Peyer's patch (tissue), 4 donors: ENCODE results near the gene JADE3. TPM values are rescaled to one million over a fixed set of nuclear protein-coding genes. Genes with fewer than 3 reads are reported as not detected.
A peak's percentile ranks its signal among the peaks of the same experiment; 100 is the strongest.
"Not testable (repeated sequence)": the region's sequence is repeated elsewhere in the genome, so short reads cannot be mapped to it uniquely, and the experiment has no call there.

Source experiments
- DNase-seq, 3 donors: peaks; one replicate each; pipeline ENCODE4 v3.0.0-alpha.2; 2017 to 2019
- H3K27ac ChIP-seq, 4 donors: fragments of 200-600 bp; sonication (generic); one replicate each; pipeline ENCODE4 v1.5.1; 2016 to 2019
- H3K27me3 ChIP-seq, 2 donors: fragments of 200-600 bp; sonication (generic); one replicate each; pipeline ENCODE4 v1.5.1; 2019
- H3K36me3 ChIP-seq, 3 donors: fragments of 200-600 bp; sonication (generic); one replicate each; pipeline ENCODE4 v1.5.1; 2016 to 2019
- H3K4me1 ChIP-seq, 4 donors: fragments of 200-600 bp; sonication (generic); one replicate each; pipeline ENCODE4 v1.5.1; 2016 to 2019
- H3K4me3 ChIP-seq, 4 donors: fragments of 200-600 bp; sonication (generic); 1 replicate in 3 of 4; 2 replicates in 1 of 4; pipeline ENCODE4 v1.5.1; 2016 to 2019; ENCODE audit warnings: mild to moderate bottlenecking in 1 of 4
- H3K9me3 ChIP-seq, 4 donors: fragments of 200-600 bp; sonication (generic); one replicate each; pipeline ENCODE4 v1.5.1; 2016 to 2019; ENCODE audit warnings: mild to moderate bottlenecking in 1 of 4
- POLR2A ChIP-seq, 2 donors: fragments of 450-650 bp; IDR thresholded peaks; one replicate each; pipeline ENCODE4 v1.5.1; 2017; ENCODE audit warnings: antibody characterized with exemption in 2 of 2, mild to moderate bottlenecking in 2 of 2, moderate library complexity in 2 of 2
- total RNA-seq, 4 donors: library from RNA; depleted of rRNA; stranded (reverse); fragments of >200 nt; gene quantifications; one replicate each; pipeline ENCODE4 v1.1.0, GENCODE V29; 2016
- TF ChIP-seq, protein P1 (sequence below), 6 experiments: fragments of 450-650 bp in 4 of 6; fragments of 200-600 bp in 2 of 6; sonication (generic) in 1 of 6; IDR thresholded peaks; one replicate each; pipeline ENCODE4 v1.5.1; 2017 to 2019; ENCODE audit warnings: antibody characterized with exemption in 6 of 6, mild to moderate bottlenecking in 3 of 6, moderate library complexity in 1 of 6

JADE3 gene
- total RNA-seq, 4 donors from 2014 or later: 2.0 to 19.8 (median 2.6) TPM

DNA sequence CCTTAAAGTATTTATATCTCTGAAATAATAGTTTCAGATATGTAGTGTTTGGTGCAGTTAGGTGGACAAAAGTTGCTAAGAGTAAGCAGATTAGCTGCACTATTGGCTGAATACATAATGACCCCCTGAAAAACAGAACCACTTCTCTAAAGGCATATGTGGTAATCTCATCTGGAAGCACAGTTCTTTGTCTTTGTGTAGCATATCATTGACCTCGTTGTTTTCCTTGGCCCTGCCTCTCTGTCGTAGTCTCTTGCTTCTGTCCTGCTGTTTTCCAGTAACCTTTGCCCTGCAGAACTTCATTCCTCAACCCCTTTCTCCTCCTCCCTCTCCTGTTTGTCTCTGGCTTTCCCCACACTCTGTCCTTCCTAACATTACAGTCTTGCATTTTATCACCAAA, 41.4 kb downstream of the JADE3 start:
- no peaks in the 10 kb centered on the region for H3K9me3 ChIP-seq
- TF ChIP-seq POLR2A (IDR thresholded peaks at IDR 0.05): no peak
- TF ChIP-seq, protein P1, sequence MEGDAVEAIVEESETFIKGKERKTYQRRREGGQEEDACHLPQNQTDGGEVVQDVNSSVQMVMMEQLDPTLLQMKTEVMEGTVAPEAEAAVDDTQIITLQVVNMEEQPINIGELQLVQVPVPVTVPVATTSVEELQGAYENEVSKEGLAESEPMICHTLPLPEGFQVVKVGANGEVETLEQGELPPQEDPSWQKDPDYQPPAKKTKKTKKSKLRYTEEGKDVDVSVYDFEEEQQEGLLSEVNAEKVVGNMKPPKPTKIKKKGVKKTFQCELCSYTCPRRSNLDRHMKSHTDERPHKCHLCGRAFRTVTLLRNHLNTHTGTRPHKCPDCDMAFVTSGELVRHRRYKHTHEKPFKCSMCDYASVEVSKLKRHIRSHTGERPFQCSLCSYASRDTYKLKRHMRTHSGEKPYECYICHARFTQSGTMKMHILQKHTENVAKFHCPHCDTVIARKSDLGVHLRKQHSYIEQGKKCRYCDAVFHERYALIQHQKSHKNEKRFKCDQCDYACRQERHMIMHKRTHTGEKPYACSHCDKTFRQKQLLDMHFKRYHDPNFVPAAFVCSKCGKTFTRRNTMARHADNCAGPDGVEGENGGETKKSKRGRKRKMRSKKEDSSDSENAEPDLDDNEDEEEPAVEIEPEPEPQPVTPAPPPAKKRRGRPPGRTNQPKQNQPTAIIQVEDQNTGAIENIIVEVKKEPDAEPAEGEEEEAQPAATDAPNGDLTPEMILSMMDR (IDR thresholded peaks at IDR 0.05): no peak
- H3K27me3 ChIP-seq: no peaks in the 10 kb centered on the region
- H3K36me3 ChIP-seq: no peaks in the 10 kb centered on the region
- peak overlapping the region in 2 of 4 donors; percentile 32 to 60 for H3K27ac ChIP-seq
- DNase-seq: no peak
- H3K4me1 ChIP-seq: peaks cover 0 to 4% (median 0%) of the 10 kb centered on the region in 4 donors
- no peak overlapping the region for H3K4me3 ChIP-seq

DNA sequence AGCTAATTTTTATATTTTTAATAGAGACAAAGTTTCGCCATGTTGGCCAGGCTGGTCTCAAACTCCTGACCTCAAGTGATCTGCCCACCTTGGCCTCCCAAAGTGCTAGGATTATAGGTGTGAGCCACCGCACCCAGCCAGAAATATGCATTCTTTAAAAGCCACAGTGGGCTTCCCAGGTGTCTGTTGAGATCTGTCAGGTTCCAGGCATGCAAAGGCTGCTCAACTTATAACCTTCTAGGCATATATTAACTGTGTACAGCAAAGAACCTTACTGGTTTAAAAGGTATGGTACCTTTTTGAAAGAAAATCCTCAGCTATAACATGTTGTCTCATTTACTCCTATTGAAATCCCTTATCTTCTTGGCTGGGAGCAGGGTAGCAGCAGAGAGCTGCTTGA, 42.5 kb downstream of the JADE3 start:
- H3K4me3 ChIP-seq: no peak overlapping the region
- H3K27ac ChIP-seq: no peak overlapping the region
- no peak for DNase-seq
- peaks cover 0 to 4% (median 0%) of the 10 kb centered on the region in 4 donors for H3K4me1 ChIP-seq
- no peak for TF ChIP-seq POLR2A (IDR thresholded peaks at IDR 0.05)
- TF ChIP-seq, protein P1 (IDR thresholded peaks at IDR 0.05): no peak
- no peaks in the 10 kb centered on the region for H3K27me3 ChIP-seq
- no peaks in the 10 kb centered on the region for H3K9me3 ChIP-seq
- H3K36me3 ChIP-seq: no peaks in the 10 kb centered on the region

DNA sequence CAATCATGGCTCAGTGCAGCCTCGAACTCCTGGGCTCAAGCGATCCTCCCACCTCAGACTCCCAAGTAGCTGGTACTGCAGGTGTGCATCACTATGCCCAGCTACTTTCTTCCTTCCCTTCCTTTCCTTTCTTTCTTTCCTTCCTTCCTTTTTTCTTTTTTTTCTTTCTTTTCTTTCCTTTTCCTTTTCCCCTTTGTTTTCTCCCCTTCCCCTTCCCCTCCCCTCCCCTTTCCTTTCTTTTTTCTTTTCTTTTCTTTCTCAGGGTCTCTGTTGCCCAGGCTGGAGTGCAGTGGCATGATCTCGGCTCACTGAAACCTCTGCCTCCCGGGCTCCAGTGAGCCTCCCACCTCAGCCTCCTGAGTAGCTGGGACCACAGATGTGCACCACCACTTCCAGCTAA, 44.4 kb downstream of the JADE3 start:
- not testable (repeated sequence) for H3K4me1 ChIP-seq, DNase-seq, H3K27me3 ChIP-seq, H3K9me3 ChIP-seq, H3K4me3 ChIP-seq, H3K27ac ChIP-seq, H3K36me3 ChIP-seq

DNA sequence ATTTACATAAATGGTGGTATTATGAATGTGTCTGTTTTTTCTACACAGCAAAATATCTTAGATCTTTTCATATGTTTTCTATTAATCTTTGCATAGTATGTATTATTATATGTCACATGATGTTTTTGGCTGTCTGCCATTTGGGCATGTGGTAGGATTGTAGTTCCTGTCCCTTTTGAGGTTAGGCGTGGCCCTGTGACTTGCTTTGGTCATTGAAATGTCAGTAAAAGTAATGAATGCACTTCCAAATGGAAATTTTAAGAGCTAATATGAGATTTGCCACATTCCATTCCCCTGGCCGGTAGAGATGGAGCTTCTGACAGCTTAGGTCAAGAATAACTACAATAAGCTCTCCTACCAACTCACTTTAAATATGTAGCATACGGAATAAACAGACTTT, 45.1 kb downstream of the JADE3 start:
- DNase-seq: no peak
- Histone ChIP-seq H3K4me3 (no peak overlapping the region), H3K27ac (no peak overlapping the region), H3K4me1 (peaks cover 0 to 4% (median 0%) of the 10 kb centered on the region in 4 donors), H3K36me3 (no peaks in the 10 kb centered on the region), H3K27me3 (no peaks in the 10 kb centered on the region), H3K9me3 (no peaks in the 10 kb centered on the region)
- TF ChIP-seq, protein P1 (IDR thresholded peaks at IDR 0.05): no peak
- no peak for TF ChIP-seq POLR2A (IDR thresholded peaks at IDR 0.05)

DNA sequence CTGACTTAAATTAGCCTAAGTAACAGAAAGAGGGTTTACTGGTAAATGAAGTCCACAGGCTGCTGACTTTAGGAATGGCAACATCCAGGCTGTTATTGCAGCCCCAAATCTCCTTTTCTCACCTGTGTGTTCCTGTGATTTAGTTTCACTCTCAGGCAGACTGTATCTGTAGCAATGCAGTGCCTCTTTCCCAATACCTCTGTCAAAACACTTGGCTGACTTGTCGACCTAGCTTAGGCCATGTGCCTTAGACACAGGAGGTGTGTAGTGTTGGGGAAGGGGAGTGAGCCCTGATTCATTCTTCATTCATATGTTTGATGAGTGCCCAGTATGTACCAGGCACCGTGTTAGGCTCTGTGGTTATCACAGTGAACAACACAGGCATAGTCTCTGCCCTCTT, 46.9 kb downstream of the JADE3 start:
- Histone ChIP-seq H3K9me3 (no peaks in the 10 kb centered on the region), H3K4me3 (no peak overlapping the region), H3K4me1 (peaks cover 0 to 5% (median 0%) of the 10 kb centered on the region in 4 donors), H3K27me3 (no peaks in the 10 kb centered on the region), H3K36me3 (no peaks in the 10 kb centered on the region), H3K27ac (peak overlapping the region in 1 of 4 donors; percentile 66)
- no peak for DNase-seq
- no peak for TF ChIP-seq POLR2A (IDR thresholded peaks at IDR 0.05)
- TF ChIP-seq, protein P1 (IDR thresholded peaks at IDR 0.05): no peak

DNA sequence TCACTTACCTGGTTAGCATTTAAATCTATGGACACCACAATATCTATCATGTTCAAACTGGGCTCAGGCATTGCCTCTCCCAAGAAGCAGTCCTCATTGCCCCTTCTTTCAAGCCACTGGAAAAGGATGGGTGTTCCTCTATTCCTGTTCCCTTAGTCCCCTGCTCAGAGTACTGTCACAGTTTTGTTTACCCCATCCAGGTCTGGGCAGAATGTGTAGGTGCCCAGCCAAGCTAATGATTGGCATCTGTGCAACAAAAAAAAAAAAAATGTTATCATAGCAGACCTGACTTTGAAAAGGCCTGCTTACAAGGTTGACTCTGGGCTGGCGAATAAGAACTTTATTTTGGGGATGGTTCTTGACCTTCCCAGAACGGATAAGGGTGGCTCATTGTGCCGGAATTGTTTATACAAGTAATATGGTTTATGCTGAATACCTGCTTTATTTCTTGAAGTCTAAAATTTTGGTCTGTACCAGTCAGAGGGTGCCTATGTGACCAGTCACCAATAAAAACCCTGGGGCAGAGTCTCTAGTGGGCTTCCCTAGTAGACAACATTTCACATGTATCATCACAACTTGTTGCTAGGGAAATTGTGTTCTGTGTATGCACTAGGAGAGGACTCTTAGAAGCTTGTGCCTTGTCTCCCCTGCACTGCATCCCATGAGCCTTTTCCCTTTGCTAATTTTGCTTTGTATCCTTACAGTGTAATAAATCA, 47.9 kb downstream of the JADE3 start:
- Histone ChIP-seq H3K4me3 (no peak overlapping the region), H3K36me3 (no peaks in the 10 kb centered on the region), H3K9me3 (no peaks in the 10 kb centered on the region), H3K4me1 (peaks cover 0 to 5% (median 0%) of the 10 kb centered on the region in 4 donors), H3K27ac (peak overlapping the region in 2 of 4 donors; percentile 65 to 66), H3K27me3 (no peaks in the 10 kb centered on the region)
- no peak for DNase-seq
- TF ChIP-seq POLR2A (IDR thresholded peaks at IDR 0.05): no peak
- TF ChIP-seq, protein P1 (IDR thresholded peaks at IDR 0.05): no peak
